ENCODE data around the gene RNASE13.

DNA sequence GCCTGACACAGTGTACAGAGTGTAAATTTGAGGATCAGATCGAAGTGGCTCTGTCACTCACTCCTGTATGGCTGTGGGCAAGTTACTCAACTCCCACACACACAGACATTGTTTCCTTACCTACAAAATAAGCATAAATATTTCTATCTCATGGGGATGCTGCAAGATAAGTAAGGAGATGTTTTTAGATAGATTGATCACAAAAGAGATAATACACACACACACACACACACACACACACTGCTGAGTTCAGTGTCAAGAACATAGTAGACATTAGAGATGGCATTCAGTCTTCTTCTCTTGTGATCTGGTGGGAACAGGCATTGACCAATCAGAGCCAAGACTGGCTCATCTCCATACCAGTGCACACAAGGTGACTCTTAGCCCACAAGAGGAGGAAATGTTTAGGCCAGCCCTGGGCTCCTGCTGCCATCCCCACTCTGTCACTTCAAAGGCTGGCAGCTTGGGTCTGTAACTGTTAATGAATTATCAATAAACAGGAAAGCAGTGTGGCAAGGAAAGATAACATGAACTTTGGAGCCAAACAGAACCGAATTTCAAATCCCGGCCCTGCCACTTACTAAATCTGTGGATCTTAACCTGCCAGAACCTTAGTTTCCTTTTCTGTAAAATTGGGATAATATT is 19.6 kb upstream of the RNASE13 start:
- TF ChIP-seq ZFP3 (CRISPR knock-in tag; IDR thresholded peaks at IDR 0.05) (no peak), RARB (CRISPR knock-in tag; IDR thresholded peaks at IDR 0.05) (no peak)

All from SK-N-SH treated with all-trans-retinoic acid at 6 μM for 48 hours (cell line).